ENCODE measurements around the gene OR2V1.
"Not testable (repeated sequence)": the region's sequence is repeated elsewhere in the genome, so short reads cannot be mapped to it uniquely, and the experiment has no call there.

DNA sequence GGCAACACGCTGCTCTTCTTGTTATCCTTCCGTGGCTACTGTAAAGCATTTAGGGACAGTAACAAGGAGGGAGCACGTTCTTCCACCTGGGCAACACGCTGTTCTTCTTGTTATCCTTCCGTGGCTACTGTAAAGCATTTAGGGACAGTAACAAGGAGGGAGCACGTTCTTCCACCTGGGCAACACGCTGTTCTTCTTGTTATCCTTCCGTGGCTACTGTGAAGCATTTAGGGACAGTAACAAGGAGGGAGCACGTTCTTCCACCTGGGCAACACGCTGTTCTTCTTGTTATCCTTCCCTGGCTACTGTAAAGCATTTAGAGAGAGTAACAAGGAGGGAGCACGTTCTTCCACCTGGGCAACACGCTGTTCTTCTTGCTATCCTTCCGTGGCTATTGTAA, 17.4 kb downstream of the OR2V1 start:
- TF ChIP-seq, protein P1, sequence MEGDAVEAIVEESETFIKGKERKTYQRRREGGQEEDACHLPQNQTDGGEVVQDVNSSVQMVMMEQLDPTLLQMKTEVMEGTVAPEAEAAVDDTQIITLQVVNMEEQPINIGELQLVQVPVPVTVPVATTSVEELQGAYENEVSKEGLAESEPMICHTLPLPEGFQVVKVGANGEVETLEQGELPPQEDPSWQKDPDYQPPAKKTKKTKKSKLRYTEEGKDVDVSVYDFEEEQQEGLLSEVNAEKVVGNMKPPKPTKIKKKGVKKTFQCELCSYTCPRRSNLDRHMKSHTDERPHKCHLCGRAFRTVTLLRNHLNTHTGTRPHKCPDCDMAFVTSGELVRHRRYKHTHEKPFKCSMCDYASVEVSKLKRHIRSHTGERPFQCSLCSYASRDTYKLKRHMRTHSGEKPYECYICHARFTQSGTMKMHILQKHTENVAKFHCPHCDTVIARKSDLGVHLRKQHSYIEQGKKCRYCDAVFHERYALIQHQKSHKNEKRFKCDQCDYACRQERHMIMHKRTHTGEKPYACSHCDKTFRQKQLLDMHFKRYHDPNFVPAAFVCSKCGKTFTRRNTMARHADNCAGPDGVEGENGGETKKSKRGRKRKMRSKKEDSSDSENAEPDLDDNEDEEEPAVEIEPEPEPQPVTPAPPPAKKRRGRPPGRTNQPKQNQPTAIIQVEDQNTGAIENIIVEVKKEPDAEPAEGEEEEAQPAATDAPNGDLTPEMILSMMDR (IDR thresholded peaks at IDR 0.05; ENCODE audit: low read depth, low read length): not testable (repeated sequence)
- not testable (repeated sequence) for TF ChIP-seq EZH2phosphoT487 (IDR thresholded peaks at IDR 0.05; ENCODE audit: low read depth)

Measured in OCI-LY3 (cell line).